ENCODE results near the gene TRIM44.

The TRIM44 gene

GRCh38 chr11:35655254-35655653 lies 7.3 kb upstream of the TRIM44 start:
- Histone ChIP-seq H3K18ac (ENCODE audit: low read length) (no peak overlapping the region), H3K79me1 (ENCODE audit: low read depth, low read length) (no peaks in the 10 kb centered on the region), H4K91ac (ENCODE audit: low read depth, low read length, poor library complexity) (no peak overlapping the region), H3K4me2 (ENCODE audit: insufficient read depth, low read length, poor library complexity, severe bottlenecking) (no peak overlapping the region), H2BK5ac (ENCODE audit: low read length) (no peak overlapping the region), H2AFZ (ENCODE audit: low read length) (peak overlapping the region; percentile 91), H3K27ac (replicated peaks; ENCODE audit: low read length) (peak overlapping the region; percentile 40), H2BK15ac (ENCODE audit: low read length) (no peak overlapping the region), H2AK5ac (ENCODE audit: low read depth, low read length) (no peak overlapping the region), H2BK12ac (ENCODE audit: low read length) (no peak overlapping the region), H3K9me3 (replicated peaks in 1 of 2; ENCODE audit: control insufficient read depth in 2 of 2, insufficient read depth in 1 of 2, low read depth in 1 of 2, low read length in 2 of 2) (no peaks in the 10 kb centered on the region), H3K36me3 (replicated peaks in 1 of 2; ENCODE audit: control insufficient read depth in 2 of 2, insufficient read depth in 2 of 2, low read length in 2 of 2) (no peaks in the 10 kb centered on the region), H3K27me3 (ENCODE audit: control insufficient read depth in 3 of 3, insufficient read depth in 3 of 3, low read depth in 1 of 3, low read length in 3 of 3) (no peaks in the 10 kb centered on the region), H4K8ac (ENCODE audit: low read depth, low read length) (no peak overlapping the region), H3K9ac (ENCODE audit: low read depth, low read length, poor library complexity) (no peak overlapping the region), H3K4me3 (ENCODE audit: low read length in 2 of 2) (no peak overlapping the region), H2BK120ac (ENCODE audit: low read depth, low read length) (no peak overlapping the region), H3K4me1 (ENCODE audit: control insufficient read depth in 2 of 2, insufficient read depth in 1 of 2, low read depth in 1 of 2, low read length in 2 of 2) (peaks cover 3 to 6% of the 10 kb centered on the region in 2 donors), H3K23ac (ENCODE audit: low read depth, low read length, poor library complexity) (no peak overlapping the region), H3K14ac (ENCODE audit: low read length) (no peak overlapping the region), H3K4ac (ENCODE audit: low read length) (no peak overlapping the region)
- WGBS, 2 donors (ENCODE audit: extremely low coverage in 2 of 2, insufficient read length in 2 of 2, insufficient replicate concordance in 1 of 2) = no CpG with 5 or more reads among the region's 1 CpG
- no peak for DNase-seq (ENCODE audit: low spot score)

GRCh38 chr11:35655856-35656255 lies 6.7 kb upstream of the TRIM44 start:
- H3K4me3 ChIP-seq (ENCODE audit: low read length in 2 of 2) = no peak overlapping the region
- no CpG with 5 or more reads among the region's 4 CpGs for WGBS, 2 donors (ENCODE audit: extremely low coverage in 2 of 2, insufficient read length in 2 of 2, insufficient replicate concordance in 1 of 2)
- H2BK5ac ChIP-seq (ENCODE audit: low read length) = no peak overlapping the region
- no peak overlapping the region for H2BK12ac ChIP-seq (ENCODE audit: low read length)
- no peak overlapping the region for H3K14ac ChIP-seq (ENCODE audit: low read length)
- H3K4ac ChIP-seq (ENCODE audit: low read length) = no peak overlapping the region
- H3K27ac ChIP-seq (replicated peaks; ENCODE audit: low read length) = no peak overlapping the region
- no peak overlapping the region for H3K9ac ChIP-seq (ENCODE audit: low read depth, low read length, poor library complexity)
- peak overlapping the region; percentile 11 for H2AK5ac ChIP-seq (ENCODE audit: low read depth, low read length)
- H3K27me3 ChIP-seq (ENCODE audit: control insufficient read depth in 3 of 3, insufficient read depth in 3 of 3, low read depth in 1 of 3, low read length in 3 of 3) = no peaks in the 10 kb centered on the region
- H3K18ac ChIP-seq (ENCODE audit: low read length) = no peak overlapping the region
- H4K8ac ChIP-seq (ENCODE audit: low read depth, low read length) = no peak overlapping the region
- no peak overlapping the region for H2BK15ac ChIP-seq (ENCODE audit: low read length)
- H2BK120ac ChIP-seq (ENCODE audit: low read depth, low read length) = no peak overlapping the region
- H2AFZ ChIP-seq (ENCODE audit: low read length) = no peak overlapping the region
- H3K4me1 ChIP-seq (ENCODE audit: control insufficient read depth in 2 of 2, insufficient read depth in 1 of 2, low read depth in 1 of 2, low read length in 2 of 2) = peaks cover 3 to 6% of the 10 kb centered on the region in 2 donors
- no peak for DNase-seq (ENCODE audit: low spot score)
- no peak overlapping the region for H3K23ac ChIP-seq (ENCODE audit: low read depth, low read length, poor library complexity)
- H3K4me2 ChIP-seq (ENCODE audit: insufficient read depth, low read length, poor library complexity, severe bottlenecking) = no peak overlapping the region
- no peak overlapping the region for H4K91ac ChIP-seq (ENCODE audit: low read depth, low read length, poor library complexity)
- H3K36me3 ChIP-seq (replicated peaks in 1 of 2; ENCODE audit: control insufficient read depth in 2 of 2, insufficient read depth in 2 of 2, low read length in 2 of 2) = no peaks in the 10 kb centered on the region
- H3K9me3 ChIP-seq (replicated peaks in 1 of 2; ENCODE audit: control insufficient read depth in 2 of 2, insufficient read depth in 1 of 2, low read depth in 1 of 2, low read length in 2 of 2) = no peaks in the 10 kb centered on the region
- no peaks in the 10 kb centered on the region for H3K79me1 ChIP-seq (ENCODE audit: low read depth, low read length)

DNA sequence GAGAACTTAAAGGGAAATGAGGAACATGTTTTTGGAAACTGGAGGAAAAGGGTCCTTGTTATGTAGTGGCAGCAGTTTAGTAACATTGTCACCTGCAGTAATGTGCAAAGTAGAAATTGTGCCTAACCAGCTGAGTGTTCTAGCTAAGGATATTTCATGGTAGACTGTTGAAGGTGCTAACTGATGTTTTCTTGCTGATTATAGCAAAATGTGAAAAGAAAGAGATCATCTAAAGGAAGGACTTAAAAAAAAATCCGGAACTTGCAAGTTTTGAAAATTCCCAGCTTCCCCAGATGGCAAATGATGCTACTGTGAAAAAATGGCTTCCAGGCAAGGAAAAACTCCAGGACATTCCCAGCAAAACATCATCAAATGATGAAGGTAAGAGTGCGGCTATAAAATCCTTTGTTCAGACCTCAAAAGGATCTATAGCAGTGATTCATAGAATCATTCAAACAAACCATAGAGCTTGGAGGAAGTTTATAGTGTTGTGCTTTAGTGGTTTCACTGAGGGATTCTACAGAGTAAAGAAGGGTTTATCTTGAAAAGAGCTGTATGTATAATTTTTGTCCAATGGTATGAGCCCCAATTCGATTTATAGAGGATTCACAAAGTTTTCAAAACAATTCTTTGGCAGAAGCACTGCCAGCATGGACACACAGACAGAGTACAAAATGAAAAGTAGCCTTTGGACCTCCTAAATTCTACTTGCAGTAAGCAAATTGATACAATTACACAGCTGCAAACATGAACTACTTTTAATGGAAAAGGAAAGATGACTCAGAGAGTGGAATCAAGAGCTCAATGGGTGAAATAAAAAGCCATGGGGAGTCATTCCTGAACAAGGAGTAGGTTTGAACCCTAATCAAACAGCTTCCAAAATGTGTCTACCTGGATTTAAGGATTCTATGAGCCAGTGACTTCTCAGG lies 4.3 kb upstream of the TRIM44 start:
- no CpG with 5 or more reads among the region's 3 CpGs for WGBS, 2 donors (ENCODE audit: extremely low coverage in 2 of 2, insufficient read length in 2 of 2, insufficient replicate concordance in 1 of 2)
- H3K36me3 ChIP-seq (replicated peaks in 1 of 2; ENCODE audit: control insufficient read depth in 2 of 2, insufficient read depth in 2 of 2, low read length in 2 of 2) = no peaks in the 10 kb centered on the region
- H4K91ac ChIP-seq (ENCODE audit: low read depth, low read length, poor library complexity) = no peak overlapping the region
- peak overlapping the region; percentile 14 for H2AFZ ChIP-seq (ENCODE audit: low read length)
- no peak overlapping the region for H3K18ac ChIP-seq (ENCODE audit: low read length)
- no peak overlapping the region for H4K8ac ChIP-seq (ENCODE audit: low read depth, low read length)
- H3K27me3 ChIP-seq (ENCODE audit: control insufficient read depth in 3 of 3, insufficient read depth in 3 of 3, low read depth in 1 of 3, low read length in 3 of 3) = peaks cover 0 to 4% (median 0%) of the 10 kb centered on the region in 3 experiments
- H2BK15ac ChIP-seq (ENCODE audit: low read length) = no peak overlapping the region
- H3K79me1 ChIP-seq (ENCODE audit: low read depth, low read length) = peaks cover 4% of the 10 kb centered on the region
- no peak overlapping the region for H2BK12ac ChIP-seq (ENCODE audit: low read length)
- DNase-seq (ENCODE audit: low spot score) = no peak
- H2BK5ac ChIP-seq (ENCODE audit: low read length) = no peak overlapping the region
- no peak overlapping the region for H3K27ac ChIP-seq (replicated peaks; ENCODE audit: low read length)
- H3K23ac ChIP-seq (ENCODE audit: low read depth, low read length, poor library complexity) = no peak overlapping the region
- no peak overlapping the region for H2AK5ac ChIP-seq (ENCODE audit: low read depth, low read length)
- peaks cover 0 to 3% of the 10 kb centered on the region in 2 donors for H3K9me3 ChIP-seq (replicated peaks in 1 of 2; ENCODE audit: control insufficient read depth in 2 of 2, insufficient read depth in 1 of 2, low read depth in 1 of 2, low read length in 2 of 2)
- no peak overlapping the region for H3K14ac ChIP-seq (ENCODE audit: low read length)
- H3K4me2 ChIP-seq (ENCODE audit: insufficient read depth, low read length, poor library complexity, severe bottlenecking) = no peak overlapping the region
- peaks cover 3 to 12% of the 10 kb centered on the region in 2 donors for H3K4me1 ChIP-seq (ENCODE audit: control insufficient read depth in 2 of 2, insufficient read depth in 1 of 2, low read depth in 1 of 2, low read length in 2 of 2)
- no peak overlapping the region for H3K4me3 ChIP-seq (ENCODE audit: low read length in 2 of 2)
- no peak overlapping the region for H2BK120ac ChIP-seq (ENCODE audit: low read depth, low read length)
- no peak overlapping the region for H3K9ac ChIP-seq (ENCODE audit: low read depth, low read length, poor library complexity)
- H3K4ac ChIP-seq (ENCODE audit: low read length) = no peak overlapping the region

GRCh38 chr11:35661534-35661933 lies 1.0 kb upstream of the TRIM44 start:
- H3K9ac ChIP-seq (ENCODE audit: low read depth, low read length, poor library complexity) = no peak overlapping the region
- no peak overlapping the region for H2BK15ac ChIP-seq (ENCODE audit: low read length)
- H3K14ac ChIP-seq (ENCODE audit: low read length) = no peak overlapping the region
- no peak overlapping the region for H3K27ac ChIP-seq (replicated peaks; ENCODE audit: low read length)
- H3K27me3 ChIP-seq (ENCODE audit: control insufficient read depth in 3 of 3, insufficient read depth in 3 of 3, low read depth in 1 of 3, low read length in 3 of 3) = peaks cover 0 to 4% (median 0%) of the 10 kb centered on the region in 3 experiments
- H3K4me3 ChIP-seq (ENCODE audit: low read length in 2 of 2) = peak overlapping the region in 1 of 2 donors; percentile 56
- no peak overlapping the region for H3K4me2 ChIP-seq (ENCODE audit: insufficient read depth, low read length, poor library complexity, severe bottlenecking)
- no peak for DNase-seq (ENCODE audit: low spot score)
- WGBS, 2 donors (ENCODE audit: extremely low coverage in 2 of 2, insufficient read length in 2 of 2, insufficient replicate concordance in 1 of 2) = no CpG with 5 or more reads among the region's 5 CpGs
- H2AFZ ChIP-seq (ENCODE audit: low read length) = peak overlapping the region; percentile 85
- H3K9me3 ChIP-seq (replicated peaks in 1 of 2; ENCODE audit: control insufficient read depth in 2 of 2, insufficient read depth in 1 of 2, low read depth in 1 of 2, low read length in 2 of 2) = peaks cover 12 to 30% of the 10 kb centered on the region in 2 donors
- peaks cover 4% of the 10 kb centered on the region for H3K79me1 ChIP-seq (ENCODE audit: low read depth, low read length)
- no peak overlapping the region for H2AK5ac ChIP-seq (ENCODE audit: low read depth, low read length)
- H2BK120ac ChIP-seq (ENCODE audit: low read depth, low read length) = no peak overlapping the region
- no peak overlapping the region for H3K18ac ChIP-seq (ENCODE audit: low read length)
- peaks cover 0 to 16% of the 10 kb centered on the region in 2 donors for H3K36me3 ChIP-seq (replicated peaks in 1 of 2; ENCODE audit: control insufficient read depth in 2 of 2, insufficient read depth in 2 of 2, low read length in 2 of 2)
- no peak overlapping the region for H4K8ac ChIP-seq (ENCODE audit: low read depth, low read length)
- H3K4me1 ChIP-seq (ENCODE audit: control insufficient read depth in 2 of 2, insufficient read depth in 1 of 2, low read depth in 1 of 2, low read length in 2 of 2) = peaks cover 2 to 8% of the 10 kb centered on the region in 2 donors
- H2BK12ac ChIP-seq (ENCODE audit: low read length) = no peak overlapping the region
- no peak overlapping the region for H3K23ac ChIP-seq (ENCODE audit: low read depth, low read length, poor library complexity)
- H3K4ac ChIP-seq (ENCODE audit: low read length) = no peak overlapping the region
- H2BK5ac ChIP-seq (ENCODE audit: low read length) = no peak overlapping the region
- H4K91ac ChIP-seq (ENCODE audit: low read depth, low read length, poor library complexity) = no peak overlapping the region
